ENCODE measurements around the gene TPM1. TPM values are rescaled to one million over a fixed set of nuclear protein-coding genes. Genes with fewer than 3 reads are reported as not detected.

TPM1 gene
- total RNA-seq, 1 experiment from 2014 or later, result 748 TPM

DNA sequence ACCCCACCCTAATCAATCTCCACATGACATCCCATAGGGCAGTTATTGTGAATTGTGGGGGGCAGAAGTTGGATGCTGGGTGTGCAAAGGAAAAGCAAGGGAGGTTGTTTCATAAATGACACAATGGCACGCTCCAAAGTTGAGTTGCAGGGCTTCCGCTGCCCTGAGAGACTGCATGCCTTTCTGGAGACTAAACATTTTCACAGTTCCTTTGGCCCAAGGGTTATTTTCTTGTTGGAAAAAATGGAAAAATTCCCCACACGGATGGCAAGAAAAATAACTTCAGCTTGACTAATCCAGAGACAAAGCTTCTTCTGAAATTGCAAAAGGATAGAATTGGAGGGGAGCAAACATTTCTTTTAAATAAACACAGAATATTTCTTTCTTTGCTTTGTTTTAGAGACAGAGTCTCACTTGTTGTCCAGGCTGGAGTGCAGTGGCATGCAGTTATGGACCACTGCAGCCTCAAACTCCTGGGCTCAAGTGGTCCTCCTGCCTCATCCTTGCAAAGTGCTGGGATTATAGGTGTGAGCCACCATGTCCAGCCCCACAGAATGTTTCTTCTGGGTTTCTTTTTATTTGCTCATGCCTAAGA lies 19.1 kb upstream of the TPM1 start:
- H3K4me3 Mint-ChIP-seq, result no peak overlapping the region
- H3K14ac ChIP-seq (ENCODE audit: insufficient read depth, low read length), result no peak overlapping the region
- no peak overlapping the region for H2BK120ac ChIP-seq (ENCODE audit: low read depth, low read length, poor library complexity, severe bottlenecking)
- WGBS (ENCODE audit: extremely low coverage, insufficient read length, low lambda C conversion rate), result no CpG with 5 or more reads among the region's 3 CpGs
- no peak overlapping the region for H4K5ac ChIP-seq (ENCODE audit: insufficient read length, low read depth, low read length)
- no peaks in the 10 kb centered on the region for H3K79me1 ChIP-seq (ENCODE audit: insufficient read depth, low read depth, low read length, poor library complexity, severe bottlenecking)
- DNase-seq, result no peak
- no peak overlapping the region for H3T11ph ChIP-seq (ENCODE audit: low read length)
- no peak overlapping the region for H4K8ac ChIP-seq (replicated peaks; ENCODE audit: insufficient read length, low read depth, low read length)
- H4K20me1 ChIP-seq (ENCODE audit: control insufficient read depth, insufficient read depth, insufficient read length), result no peaks in the 10 kb centered on the region
- TF ChIP-seq, protein P1, sequence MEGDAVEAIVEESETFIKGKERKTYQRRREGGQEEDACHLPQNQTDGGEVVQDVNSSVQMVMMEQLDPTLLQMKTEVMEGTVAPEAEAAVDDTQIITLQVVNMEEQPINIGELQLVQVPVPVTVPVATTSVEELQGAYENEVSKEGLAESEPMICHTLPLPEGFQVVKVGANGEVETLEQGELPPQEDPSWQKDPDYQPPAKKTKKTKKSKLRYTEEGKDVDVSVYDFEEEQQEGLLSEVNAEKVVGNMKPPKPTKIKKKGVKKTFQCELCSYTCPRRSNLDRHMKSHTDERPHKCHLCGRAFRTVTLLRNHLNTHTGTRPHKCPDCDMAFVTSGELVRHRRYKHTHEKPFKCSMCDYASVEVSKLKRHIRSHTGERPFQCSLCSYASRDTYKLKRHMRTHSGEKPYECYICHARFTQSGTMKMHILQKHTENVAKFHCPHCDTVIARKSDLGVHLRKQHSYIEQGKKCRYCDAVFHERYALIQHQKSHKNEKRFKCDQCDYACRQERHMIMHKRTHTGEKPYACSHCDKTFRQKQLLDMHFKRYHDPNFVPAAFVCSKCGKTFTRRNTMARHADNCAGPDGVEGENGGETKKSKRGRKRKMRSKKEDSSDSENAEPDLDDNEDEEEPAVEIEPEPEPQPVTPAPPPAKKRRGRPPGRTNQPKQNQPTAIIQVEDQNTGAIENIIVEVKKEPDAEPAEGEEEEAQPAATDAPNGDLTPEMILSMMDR (conservative IDR thresholded peaks at IDR 0.05), result no peak
- H3K56ac ChIP-seq (ENCODE audit: insufficient read length, low read depth, low read length), result no peak overlapping the region
- no peaks in the 10 kb centered on the region for H3K9me3 ChIP-seq (ENCODE audit: control insufficient read depth, low read depth, low read length)
- H3K4me1 Mint-ChIP-seq, result peaks cover 13 to 14% of the 10 kb centered on the region in 2 experiments
- no peaks in the 10 kb centered on the region for H3K27me3 Mint-ChIP-seq (ENCODE audit: low read depth)
- H2BK5ac ChIP-seq (ENCODE audit: insufficient read length, low read length), result no peak overlapping the region
- no peak overlapping the region for H2BK12ac ChIP-seq (ENCODE audit: insufficient read length, low read depth, low read length)
- H2BK15ac ChIP-seq (ENCODE audit: low read depth, low read length), result no peak overlapping the region
- no peaks in the 10 kb centered on the region for H3K23me2 ChIP-seq (ENCODE audit: insufficient read length, low read depth, low read length, poor library complexity, severe bottlenecking)
- H4K91ac ChIP-seq (ENCODE audit: insufficient read length, low read depth, low read length), result no peak overlapping the region
- no peak overlapping the region for H2AFZ ChIP-seq (ENCODE audit: low read length)
- no peaks in the 10 kb centered on the region; the same call in 1 of the 2 replicates for H3K4me1 ChIP-seq (ENCODE audit: insufficient read depth, low read length)
- H3K18ac ChIP-seq (ENCODE audit: insufficient read length, low read depth, low read length), result no peak overlapping the region
- H3K79me2 ChIP-seq (ENCODE audit: insufficient read depth, low read length), result no peaks in the 10 kb centered on the region
- H3K27ac ChIP-seq (ENCODE audit: insufficient read length, low read depth, low read length), result no peak overlapping the region
- no peaks in the 10 kb centered on the region; a peak in 1 of 7 replicates for H3K36me3 Mint-ChIP-seq (ENCODE audit: insufficient read depth in 1 of 3, low read depth in 3 of 3)
- H3K27me3 ChIP-seq (ENCODE audit: insufficient read depth, low read length), result no peaks in the 10 kb centered on the region
- H3K9me3 Mint-ChIP-seq, result no peaks in the 10 kb centered on the region
- H3K27ac Mint-ChIP-seq, result no peak overlapping the region
- H2AK5ac ChIP-seq (ENCODE audit: insufficient read length, low read length), result no peak overlapping the region
- no peak overlapping the region for H3K9ac ChIP-seq (ENCODE audit: extremely low read depth, insufficient read length, low read length)
- no peak overlapping the region for H3K4ac ChIP-seq (ENCODE audit: low read depth, low read length)
- no peak overlapping the region for H3K4me2 ChIP-seq (ENCODE audit: insufficient read depth, insufficient read length, low read length)
- H3K23ac ChIP-seq (ENCODE audit: insufficient read length, low read depth, low read length), result no peak overlapping the region
- H2BK20ac ChIP-seq (ENCODE audit: low read depth, low read length, poor library complexity, severe bottlenecking), result no peak overlapping the region

Measured in H9 (cell line).